Measurements from ENCODE around the gene DDB1. TPM values are rescaled to one million over a fixed set of nuclear protein-coding genes. Genes with fewer than 3 reads are reported as not detected.

Gene DDB1
- total RNA-seq, 2 donors from 2014 or later: 70.6 to 91.0 TPM

DNA sequence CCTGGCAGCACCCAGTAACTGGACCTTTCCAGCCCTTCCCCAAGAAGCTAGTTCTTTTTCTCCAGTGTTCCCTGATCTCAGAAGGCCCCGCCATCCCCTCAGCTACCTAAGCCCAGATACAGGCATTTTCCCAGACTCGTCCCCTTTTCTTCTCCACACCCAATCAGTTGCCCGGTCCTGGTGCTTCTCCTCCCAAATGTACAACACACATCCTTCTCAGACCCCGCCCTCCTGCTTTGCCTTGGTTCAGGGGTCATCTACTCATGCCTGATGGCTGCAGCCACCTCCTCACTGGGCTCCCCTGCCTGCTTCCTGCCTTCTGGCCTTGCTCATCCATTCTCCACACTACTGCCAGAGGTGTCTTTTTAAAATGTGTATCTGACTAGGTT lies 6.6 kb upstream of the DDB1 start:
- WGBS, 2 donors: 87 to 88% methylated on average over 4 of the region's 4 CpGs
- TF ChIP-seq, protein P1, sequence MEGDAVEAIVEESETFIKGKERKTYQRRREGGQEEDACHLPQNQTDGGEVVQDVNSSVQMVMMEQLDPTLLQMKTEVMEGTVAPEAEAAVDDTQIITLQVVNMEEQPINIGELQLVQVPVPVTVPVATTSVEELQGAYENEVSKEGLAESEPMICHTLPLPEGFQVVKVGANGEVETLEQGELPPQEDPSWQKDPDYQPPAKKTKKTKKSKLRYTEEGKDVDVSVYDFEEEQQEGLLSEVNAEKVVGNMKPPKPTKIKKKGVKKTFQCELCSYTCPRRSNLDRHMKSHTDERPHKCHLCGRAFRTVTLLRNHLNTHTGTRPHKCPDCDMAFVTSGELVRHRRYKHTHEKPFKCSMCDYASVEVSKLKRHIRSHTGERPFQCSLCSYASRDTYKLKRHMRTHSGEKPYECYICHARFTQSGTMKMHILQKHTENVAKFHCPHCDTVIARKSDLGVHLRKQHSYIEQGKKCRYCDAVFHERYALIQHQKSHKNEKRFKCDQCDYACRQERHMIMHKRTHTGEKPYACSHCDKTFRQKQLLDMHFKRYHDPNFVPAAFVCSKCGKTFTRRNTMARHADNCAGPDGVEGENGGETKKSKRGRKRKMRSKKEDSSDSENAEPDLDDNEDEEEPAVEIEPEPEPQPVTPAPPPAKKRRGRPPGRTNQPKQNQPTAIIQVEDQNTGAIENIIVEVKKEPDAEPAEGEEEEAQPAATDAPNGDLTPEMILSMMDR (IDR thresholded peaks at IDR 0.05): no peak
- no peak for TF ChIP-seq POLR2A (IDR thresholded peaks at IDR 0.05)
- peaks cover 0 to 5% of the 10 kb centered on the region in 2 donors for H3K36me3 ChIP-seq (replicated peaks in 1 of 2; ENCODE audit: insufficient read depth in 1 of 2, low read depth in 2 of 2)
- intact Hi-C loops (cut with DNase I): no loop called here
- DNase-seq (no peak), ATAC-seq (no peak)
- H3K4me1 ChIP-seq: peaks cover 24% of the 10 kb centered on the region
- no peaks in the 10 kb centered on the region for H3K27me3 ChIP-seq
- H3K9me3 ChIP-seq: no peaks in the 10 kb centered on the region
- H3K4me3 ChIP-seq: no peak overlapping the region
- H3K27ac ChIP-seq: no peak overlapping the region

DNA sequence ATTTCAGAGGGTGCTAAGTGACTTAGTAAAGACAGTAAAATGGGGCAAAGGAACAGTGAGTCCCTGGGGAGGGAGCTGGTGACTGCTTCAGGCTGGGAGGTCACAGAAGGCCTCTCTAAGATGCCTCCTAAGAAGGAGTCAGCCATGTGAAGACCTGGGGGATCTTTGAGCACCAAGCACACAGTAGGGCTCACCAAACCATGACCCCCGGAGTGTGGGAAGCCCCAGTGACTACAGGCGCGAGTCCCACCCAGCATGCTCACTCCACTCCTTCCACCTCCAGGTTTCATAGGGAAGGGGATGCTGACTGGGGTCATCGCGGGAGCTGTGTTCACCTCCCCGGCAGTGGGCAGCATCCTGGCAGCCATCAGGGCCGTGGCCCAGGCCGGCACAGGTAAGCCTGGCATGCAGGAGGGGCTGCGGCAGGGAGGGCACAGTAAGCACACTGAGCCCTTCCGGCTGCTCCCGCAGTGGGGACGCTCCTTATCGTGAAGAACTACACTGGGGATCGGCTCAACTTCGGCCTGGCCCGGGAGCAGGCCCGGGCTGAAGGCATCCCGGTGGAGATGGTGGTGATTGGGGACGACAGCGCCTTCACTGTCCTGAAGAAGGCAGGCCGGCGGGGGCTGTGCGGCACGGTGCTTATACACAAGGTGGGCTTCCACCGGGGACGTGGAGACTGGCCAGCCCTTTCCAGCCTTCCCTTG lies 6.0 kb upstream of the DDB1 start:
- Histone ChIP-seq H3K27me3 (no peaks in the 10 kb centered on the region), H3K9me3 (no peaks in the 10 kb centered on the region), H3K4me1 (peaks cover 29% of the 10 kb centered on the region), H3K4me3 (no peak overlapping the region), H3K27ac (no peak overlapping the region), H3K36me3 (replicated peaks in 1 of 2; ENCODE audit: insufficient read depth in 1 of 2, low read depth in 2 of 2) (peaks cover 0 to 5% of the 10 kb centered on the region in 2 donors)
- WGBS, 2 donors: 90 to 92% methylated on average over 21 to 25 of the region's 26 CpGs
- intact Hi-C loops (cut with DNase I): no loop called here
- DNase-seq (no peak), ATAC-seq (no peak)
- TF ChIP-seq, protein P1 (IDR thresholded peaks at IDR 0.05): no peak
- no peak for TF ChIP-seq POLR2A (IDR thresholded peaks at IDR 0.05)

DNA sequence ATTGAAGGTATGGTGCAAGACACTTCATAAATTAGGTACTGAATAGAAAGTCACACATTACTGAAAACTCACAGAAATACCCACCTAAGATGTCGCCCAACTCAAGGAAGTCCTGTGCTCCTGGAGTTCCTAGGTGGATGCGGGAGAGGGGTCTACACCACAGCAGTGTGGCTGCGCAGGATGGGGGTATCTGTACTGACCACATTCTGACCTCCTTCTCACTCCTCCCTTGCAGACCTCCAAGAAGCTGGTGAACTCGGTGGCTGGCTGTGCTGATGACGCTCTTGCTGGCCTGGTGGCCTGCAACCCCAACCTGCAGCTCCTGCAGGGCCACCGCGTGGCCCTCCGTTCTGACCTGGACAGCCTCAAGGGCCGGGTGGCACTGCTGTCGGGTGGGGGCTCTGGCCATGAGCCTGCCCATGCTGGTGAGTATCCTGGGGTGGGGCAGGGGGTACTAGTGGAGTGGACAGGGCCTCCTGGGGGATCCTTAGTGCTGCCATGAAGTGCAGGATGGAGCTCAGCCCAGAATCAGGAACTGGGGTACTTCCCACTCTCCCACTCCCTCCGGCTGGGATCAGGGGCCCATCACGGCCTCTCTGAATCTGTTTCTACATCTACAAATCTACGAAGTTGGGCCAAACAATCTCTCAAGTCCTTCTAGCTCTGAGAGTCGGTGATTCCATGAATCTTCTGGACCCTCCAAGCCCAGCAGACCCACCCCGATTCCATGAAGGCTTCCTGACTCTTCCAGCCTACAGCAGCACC lies 5.0 kb upstream of the DDB1 start:
- 76 to 91% methylated on average over 6 to 15 of the region's 15 CpGs for WGBS, 2 donors
- intact Hi-C loops (cut with DNase I): no loop called here
- Histone ChIP-seq H3K4me1 (peaks cover 34% of the 10 kb centered on the region), H3K27me3 (no peaks in the 10 kb centered on the region), H3K27ac (no peak overlapping the region), H3K4me3 (no peak overlapping the region), H3K36me3 (replicated peaks in 1 of 2; ENCODE audit: insufficient read depth in 1 of 2, low read depth in 2 of 2) (peaks cover 0 to 5% of the 10 kb centered on the region in 2 donors), H3K9me3 (no peaks in the 10 kb centered on the region)
- TF ChIP-seq POLR2A (IDR thresholded peaks at IDR 0.05): no peak
- TF ChIP-seq, protein P1 (IDR thresholded peaks at IDR 0.05): no peak
- ATAC-seq (no peak), DNase-seq (no peak)

DNA sequence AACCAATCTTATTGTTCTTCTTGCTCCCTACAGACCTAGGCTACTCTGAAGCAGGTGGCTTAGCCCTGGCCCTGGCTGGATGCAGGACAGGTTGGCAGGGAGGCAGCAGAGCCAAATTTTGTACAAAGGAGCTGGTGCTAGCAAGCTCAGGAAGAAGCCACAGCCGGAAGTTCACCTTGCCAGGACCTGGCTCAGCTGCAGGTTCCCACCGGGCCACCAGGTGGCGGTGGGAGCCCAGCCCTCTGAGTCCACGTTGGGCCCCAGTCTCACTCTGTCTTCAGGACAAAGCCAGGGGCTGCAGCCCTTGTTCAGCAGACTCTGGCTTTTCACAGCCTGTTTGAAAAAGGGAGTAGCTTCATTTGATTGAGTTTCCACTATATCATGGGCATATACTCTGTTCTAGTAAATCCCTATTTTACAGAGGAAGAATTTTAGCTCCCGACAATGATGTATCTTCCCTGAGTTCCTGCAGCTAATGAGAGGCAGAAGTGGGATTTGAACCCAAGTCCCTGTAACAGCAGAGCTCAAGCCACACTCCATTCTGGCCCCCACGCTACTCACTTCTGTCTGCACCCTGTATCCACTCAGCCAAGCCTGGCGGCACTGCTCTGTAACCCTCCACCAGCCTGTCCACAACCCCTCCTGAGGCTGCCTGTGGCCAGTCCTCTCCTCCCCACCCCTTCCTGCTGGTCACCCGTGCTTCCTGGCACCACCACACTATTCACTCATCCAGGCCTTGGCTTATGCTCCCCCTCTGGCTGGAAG lies 3.4 kb upstream of the DDB1 start:
- peak; percentile 84 to 89 (median 86) for DNase-seq
- peaks cover 0 to 5% of the 10 kb centered on the region in 2 donors for H3K36me3 ChIP-seq (replicated peaks in 1 of 2; ENCODE audit: insufficient read depth in 1 of 2, low read depth in 2 of 2)
- 26 to 67% methylated on average over 4 to 8 of the region's 8 CpGs for WGBS, 2 donors
- peak overlapping the region; percentile 12 to 89 (median 77) for H3K27ac ChIP-seq
- no peaks in the 10 kb centered on the region for H3K9me3 ChIP-seq
- no peaks in the 10 kb centered on the region for H3K27me3 ChIP-seq
- no peak overlapping the region for H3K4me3 ChIP-seq
- H3K4me1 ChIP-seq: peaks cover 42% of the 10 kb centered on the region
- intact Hi-C loops (cut with DNase I): no loop called here
- no peak for TF ChIP-seq POLR2A (IDR thresholded peaks at IDR 0.05)
- TF ChIP-seq, protein P1 (IDR thresholded peaks at IDR 0.05): peak; percentile 94 to 99 (median 96)
- peak; percentile 75 for ATAC-seq
